ENCODE measurements around the gene CDH6. TPM values are rescaled to one million over a fixed set of nuclear protein-coding genes. Genes with fewer than 3 reads are reported as not detected.

The CDH6 gene
- total and polyA plus RNA-seq, 2 donors, result 0.66 to 0.87 TPM

DNA sequence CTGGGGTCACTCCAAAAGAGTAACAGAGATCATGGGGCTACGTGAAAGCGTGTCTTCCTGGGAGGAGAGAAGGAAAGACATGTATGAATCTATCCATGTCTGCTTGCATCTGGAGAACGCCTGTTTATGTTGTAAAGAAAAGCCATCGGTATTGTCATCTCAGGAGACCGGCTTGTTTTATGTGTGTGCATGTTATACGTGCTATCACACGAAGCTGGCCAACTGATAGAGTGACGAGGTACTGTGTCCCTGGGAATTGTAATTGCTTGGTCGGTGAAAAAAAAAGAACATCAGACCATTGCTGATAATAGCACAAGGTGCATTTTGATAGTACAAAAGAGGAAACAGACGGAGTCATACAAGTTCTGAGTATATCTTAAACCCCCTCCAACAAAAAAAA lies 370 bp upstream of the CDH6 start:
- no peaks in the 10 kb centered on the region for H3K9me3 ChIP-seq (ENCODE audit: control insufficient read depth in 2 of 2, insufficient read depth in 1 of 2, low read length in 1 of 2)
- H3K4me1 ChIP-seq (ENCODE audit: control insufficient read depth in 2 of 2, insufficient read depth in 2 of 2, low read length in 2 of 2), result no peaks in the 10 kb centered on the region
- no peak overlapping the region for H3K27ac ChIP-seq (ENCODE audit: low read depth in 1 of 2, low read length in 1 of 2)
- no peaks in the 10 kb centered on the region for H3K36me3 ChIP-seq (ENCODE audit: control insufficient read depth in 2 of 2, insufficient read depth in 2 of 2, low read length in 1 of 2)
- peaks cover 23 to 49% of the 10 kb centered on the region in 2 donors for H3K27me3 ChIP-seq (ENCODE audit: control insufficient read depth in 2 of 2, insufficient read depth in 1 of 2, low read length in 1 of 2)
- 30% methylated on average over 10 of the region's 10 CpGs for WGBS
- no peak for DNase-seq (ENCODE audit: low read depth in 6 of 9, low spot score in 9 of 9)
- no peak overlapping the region for H3K4me3 ChIP-seq (ENCODE audit: low read length in 2 of 2)

DNA sequence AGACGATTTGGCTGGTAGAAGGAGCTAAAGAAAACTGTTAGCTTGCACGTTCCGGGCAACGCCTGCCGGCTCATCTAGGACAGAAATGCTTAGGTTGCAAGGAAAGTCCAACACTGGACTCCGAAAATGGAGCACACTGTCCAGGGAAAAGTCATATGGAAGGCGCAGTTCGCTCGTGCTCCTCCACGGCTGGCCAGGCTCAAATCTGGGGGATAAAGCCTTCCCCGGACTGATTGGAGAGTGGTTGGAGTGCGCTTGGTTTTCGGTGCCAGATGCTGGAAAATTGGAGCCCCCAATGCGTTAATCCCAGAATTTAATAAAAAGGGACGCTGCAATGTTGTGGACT lies 955 bp downstream of the CDH6 start:
- Histone ChIP-seq H3K36me3 (ENCODE audit: control insufficient read depth in 2 of 2, insufficient read depth in 2 of 2, low read length in 1 of 2) (no peaks in the 10 kb centered on the region), H3K9me3 (ENCODE audit: control insufficient read depth in 2 of 2, insufficient read depth in 1 of 2, low read length in 1 of 2) (no peaks in the 10 kb centered on the region), H3K4me3 (ENCODE audit: low read length in 2 of 2) (no peak overlapping the region), H3K4me1 (ENCODE audit: control insufficient read depth in 2 of 2, insufficient read depth in 2 of 2, low read length in 2 of 2) (no peaks in the 10 kb centered on the region), H3K27me3 (ENCODE audit: control insufficient read depth in 2 of 2, insufficient read depth in 1 of 2, low read length in 1 of 2) (peaks cover 23 to 49% of the 10 kb centered on the region in 2 donors), H3K27ac (ENCODE audit: low read depth in 1 of 2, low read length in 1 of 2) (no peak overlapping the region)
- 5% methylated on average over 15 of the region's 15 CpGs for WGBS
- no peak for DNase-seq (ENCODE audit: low read depth in 6 of 9, low spot score in 9 of 9)

DNA sequence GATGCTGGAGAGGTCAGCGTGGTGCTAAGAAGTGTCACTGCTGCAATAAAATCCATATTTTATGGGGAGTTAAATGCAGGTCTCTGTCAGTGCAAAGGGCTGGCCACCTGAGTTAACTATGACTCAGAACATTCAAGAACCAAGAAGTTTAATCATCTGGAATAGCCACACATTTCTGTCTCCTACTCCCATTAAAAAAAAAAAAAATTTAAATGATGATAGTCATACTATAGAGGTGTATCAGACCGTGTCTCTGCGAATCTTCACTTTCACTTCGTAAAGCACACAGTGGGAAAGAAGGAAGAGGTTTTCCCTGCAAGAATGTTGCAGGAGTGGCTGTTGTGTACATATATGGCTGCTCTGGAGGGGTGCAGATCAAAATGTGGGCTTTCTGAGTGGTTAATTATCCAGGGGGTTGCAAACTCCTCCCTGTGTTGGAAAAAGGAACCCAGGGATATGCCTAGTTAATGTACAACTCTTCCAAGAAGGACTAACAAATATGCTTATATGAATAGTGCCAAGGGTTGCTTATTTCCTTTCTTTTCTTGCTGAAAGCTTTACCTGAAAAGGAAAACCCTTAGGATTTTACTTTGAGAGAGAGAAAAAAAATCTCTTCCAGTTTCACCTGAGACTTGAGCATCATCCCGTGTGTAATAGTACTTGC lies 1.5 kb downstream of the CDH6 start:
- H3K4me3 ChIP-seq (ENCODE audit: low read length in 2 of 2), result no peak overlapping the region
- H3K27me3 ChIP-seq (ENCODE audit: control insufficient read depth in 2 of 2, insufficient read depth in 1 of 2, low read length in 1 of 2), result peaks cover 23 to 49% of the 10 kb centered on the region in 2 donors
- H3K27ac ChIP-seq (ENCODE audit: low read depth in 1 of 2, low read length in 1 of 2), result no peak overlapping the region
- H3K36me3 ChIP-seq (ENCODE audit: control insufficient read depth in 2 of 2, insufficient read depth in 2 of 2, low read length in 1 of 2), result no peaks in the 10 kb centered on the region
- WGBS, result 36% methylated on average over 5 of the region's 5 CpGs
- H3K9me3 ChIP-seq (ENCODE audit: control insufficient read depth in 2 of 2, insufficient read depth in 1 of 2, low read length in 1 of 2), result no peaks in the 10 kb centered on the region
- H3K4me1 ChIP-seq (ENCODE audit: control insufficient read depth in 2 of 2, insufficient read depth in 2 of 2, low read length in 2 of 2), result no peaks in the 10 kb centered on the region
- no peak for DNase-seq (ENCODE audit: low read depth in 6 of 9, low spot score in 9 of 9)

DNA sequence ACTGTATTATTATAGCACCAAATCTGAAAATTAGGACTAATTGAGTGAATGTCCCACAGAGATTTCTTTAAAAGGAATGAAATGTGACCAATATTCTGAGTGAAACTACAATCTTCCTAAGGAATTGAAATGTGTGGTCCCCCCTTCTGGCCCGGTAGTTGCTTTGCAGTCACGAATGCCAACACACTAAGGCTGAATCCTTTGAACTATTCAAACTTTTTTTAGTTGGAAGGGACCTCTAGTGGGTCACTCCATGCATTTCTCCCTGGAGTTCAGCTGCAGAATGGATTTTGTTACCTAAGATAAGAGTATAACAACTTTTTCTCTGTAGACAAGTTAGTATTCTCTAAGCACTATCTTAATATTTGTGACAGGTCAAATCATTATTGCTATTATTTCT lies 2.8 kb downstream of the CDH6 start:
- 38% methylated on average over 2 of the region's 2 CpGs for WGBS
- H3K27me3 ChIP-seq (ENCODE audit: control insufficient read depth in 2 of 2, insufficient read depth in 1 of 2, low read length in 1 of 2), result peaks cover 23 to 44% of the 10 kb centered on the region in 2 donors
- DNase-seq (ENCODE audit: low read depth in 6 of 9, low spot score in 9 of 9), result no peak

DNA sequence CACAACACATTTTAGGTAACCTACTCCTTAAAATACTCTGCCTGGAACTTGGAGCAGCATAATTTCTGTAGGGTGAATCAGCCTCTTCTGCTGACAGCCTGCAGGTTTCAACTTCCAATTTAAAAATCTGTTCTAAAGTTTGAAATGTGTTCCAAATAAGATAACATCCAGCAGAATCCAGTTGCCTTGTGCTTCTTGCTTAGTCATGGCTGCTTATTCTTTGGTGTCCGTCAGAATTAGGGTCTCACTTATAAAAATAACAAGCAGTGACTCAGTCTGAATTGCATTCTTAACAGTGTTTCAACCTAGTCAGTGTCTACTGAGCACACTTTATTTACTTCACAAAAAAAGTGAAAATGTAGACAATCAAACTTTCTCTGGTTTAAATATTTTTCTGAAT lies 3.7 kb downstream of the CDH6 start:
- Histone ChIP-seq H3K36me3 (ENCODE audit: control insufficient read depth in 2 of 2, insufficient read depth in 2 of 2, low read length in 1 of 2) (no peaks in the 10 kb centered on the region), H3K4me3 (ENCODE audit: low read length in 2 of 2) (no peak overlapping the region), H3K9me3 (ENCODE audit: control insufficient read depth in 2 of 2, insufficient read depth in 1 of 2, low read length in 1 of 2) (no peaks in the 10 kb centered on the region), H3K4me1 (ENCODE audit: control insufficient read depth in 2 of 2, insufficient read depth in 2 of 2, low read length in 2 of 2) (no peaks in the 10 kb centered on the region), H3K27ac (ENCODE audit: low read depth in 1 of 2, low read length in 1 of 2) (no peak overlapping the region), H3K27me3 (ENCODE audit: control insufficient read depth in 2 of 2, insufficient read depth in 1 of 2, low read length in 1 of 2) (peaks cover 23 to 39% of the 10 kb centered on the region in 2 donors)
- DNase-seq (ENCODE audit: low read depth in 6 of 9, low spot score in 9 of 9), result no peak
- WGBS, result 34% methylated on average over 1 of the region's 1 CpG

More for the DNA sequence above, 2.8 kb downstream of the CDH6 start:
- Histone ChIP-seq H3K9me3 (ENCODE audit: control insufficient read depth in 2 of 2, insufficient read depth in 1 of 2, low read length in 1 of 2) (no peaks in the 10 kb centered on the region), H3K4me1 (ENCODE audit: control insufficient read depth in 2 of 2, insufficient read depth in 2 of 2, low read length in 2 of 2) (no peaks in the 10 kb centered on the region), H3K4me3 (ENCODE audit: low read length in 2 of 2) (no peak overlapping the region), H3K27ac (ENCODE audit: low read depth in 1 of 2, low read length in 1 of 2) (no peak overlapping the region), H3K36me3 (ENCODE audit: control insufficient read depth in 2 of 2, insufficient read depth in 2 of 2, low read length in 1 of 2) (no peaks in the 10 kb centered on the region)

DNA sequence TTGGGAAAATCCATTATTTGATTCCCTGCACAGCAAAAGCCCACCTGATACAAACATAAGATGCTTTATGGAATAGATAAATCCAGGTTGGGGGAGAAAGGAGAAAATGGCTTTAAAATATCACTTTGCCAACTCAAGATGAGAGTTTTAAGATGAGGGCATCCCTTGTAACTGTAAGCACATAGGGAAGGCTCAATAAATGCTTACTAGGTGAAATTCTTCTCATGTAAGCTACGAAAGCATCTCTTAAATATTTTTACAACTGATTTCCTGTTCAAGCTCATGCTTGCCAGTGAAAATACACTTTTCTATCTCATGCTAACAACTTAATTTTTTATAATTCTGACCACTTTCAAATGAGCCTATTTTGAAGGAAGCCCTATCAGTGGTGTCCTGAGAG lies 11.5 kb downstream of the CDH6 start:
- Histone ChIP-seq H3K27me3 (ENCODE audit: control insufficient read depth in 2 of 2, insufficient read depth in 1 of 2, low read length in 1 of 2) (no peaks in the 10 kb centered on the region), H3K4me1 (ENCODE audit: control insufficient read depth in 2 of 2, insufficient read depth in 2 of 2, low read length in 2 of 2) (no peaks in the 10 kb centered on the region), H3K27ac (ENCODE audit: low read depth in 1 of 2, low read length in 1 of 2) (no peak overlapping the region), H3K4me3 (ENCODE audit: low read length in 2 of 2) (no peak overlapping the region), H3K9me3 (ENCODE audit: control insufficient read depth in 2 of 2, insufficient read depth in 1 of 2, low read length in 1 of 2) (no peaks in the 10 kb centered on the region), H3K36me3 (ENCODE audit: control insufficient read depth in 2 of 2, insufficient read depth in 2 of 2, low read length in 1 of 2) (no peaks in the 10 kb centered on the region)
- DNase-seq (ENCODE audit: low read depth in 6 of 9, low spot score in 9 of 9), result no peak
- 87% methylated on average over 1 of the region's 1 CpG for WGBS

DNA sequence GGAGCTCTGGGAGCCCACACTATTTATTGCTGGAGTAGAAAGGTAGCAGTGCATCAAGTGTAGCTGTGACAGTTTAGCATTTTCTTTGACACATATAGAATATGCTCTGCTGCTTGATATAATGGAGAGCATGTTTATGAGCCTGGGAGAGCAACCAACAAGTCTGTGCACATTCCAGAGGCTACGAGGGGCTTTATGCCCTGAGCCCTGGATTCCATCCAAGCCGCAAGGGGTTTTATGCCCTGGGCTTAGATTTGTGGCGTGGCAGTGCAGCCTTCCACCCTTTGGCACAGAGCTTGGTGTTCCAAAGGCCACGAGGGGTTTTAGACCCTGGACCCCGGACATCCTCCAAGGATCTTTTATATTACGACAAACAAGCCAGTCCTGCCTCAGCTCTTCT lies 14.6 kb downstream of the CDH6 start:
- H3K9me3 ChIP-seq (ENCODE audit: control insufficient read depth in 2 of 2, insufficient read depth in 1 of 2, low read length in 1 of 2), result no peaks in the 10 kb centered on the region
- no peak overlapping the region for H3K27ac ChIP-seq (ENCODE audit: low read depth in 1 of 2, low read length in 1 of 2)
- WGBS, result 93% methylated on average over 6 of the region's 6 CpGs
- H3K4me3 ChIP-seq (ENCODE audit: low read length in 2 of 2), result no peak overlapping the region
- no peak for DNase-seq (ENCODE audit: low read depth in 6 of 9, low spot score in 9 of 9)
- no peaks in the 10 kb centered on the region for H3K27me3 ChIP-seq (ENCODE audit: control insufficient read depth in 2 of 2, insufficient read depth in 1 of 2, low read length in 1 of 2)
- no peaks in the 10 kb centered on the region for H3K4me1 ChIP-seq (ENCODE audit: control insufficient read depth in 2 of 2, insufficient read depth in 2 of 2, low read length in 2 of 2)
- H3K36me3 ChIP-seq (ENCODE audit: control insufficient read depth in 2 of 2, insufficient read depth in 2 of 2, low read length in 1 of 2), result no peaks in the 10 kb centered on the region

DNA sequence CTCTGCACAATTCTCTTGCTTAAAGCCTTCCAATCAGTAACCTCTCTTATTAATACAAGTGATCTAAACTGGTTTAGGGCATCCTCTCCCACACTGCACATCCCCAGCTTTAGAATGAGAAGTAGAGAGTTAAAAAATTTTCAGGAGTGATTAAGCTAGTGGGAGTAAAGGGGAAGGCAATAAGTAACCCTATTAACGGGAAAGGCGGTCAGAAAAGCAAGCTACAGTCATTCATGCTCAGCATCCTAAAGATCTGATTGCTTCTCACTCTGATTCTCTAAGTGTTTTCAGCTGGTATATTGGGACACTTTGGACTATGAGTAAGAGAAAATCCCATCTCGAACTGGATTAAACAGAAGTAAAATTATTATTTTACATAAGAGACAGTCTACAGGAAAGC lies 15.8 kb downstream of the CDH6 start:
- no peaks in the 10 kb centered on the region for H3K36me3 ChIP-seq (ENCODE audit: control insufficient read depth in 2 of 2, insufficient read depth in 2 of 2, low read length in 1 of 2)
- no peak for DNase-seq (ENCODE audit: low read depth in 6 of 9, low spot score in 9 of 9)
- H3K27me3 ChIP-seq (ENCODE audit: control insufficient read depth in 2 of 2, insufficient read depth in 1 of 2, low read length in 1 of 2), result no peaks in the 10 kb centered on the region
- H3K4me1 ChIP-seq (ENCODE audit: control insufficient read depth in 2 of 2, insufficient read depth in 2 of 2, low read length in 2 of 2), result no peaks in the 10 kb centered on the region
- no peaks in the 10 kb centered on the region for H3K9me3 ChIP-seq (ENCODE audit: control insufficient read depth in 2 of 2, insufficient read depth in 1 of 2, low read length in 1 of 2)
- WGBS, result 86% methylated on average over 3 of the region's 3 CpGs
- no peak overlapping the region for H3K27ac ChIP-seq (ENCODE audit: low read depth in 1 of 2, low read length in 1 of 2)
- no peak overlapping the region for H3K4me3 ChIP-seq (ENCODE audit: low read length in 2 of 2)

DNA sequence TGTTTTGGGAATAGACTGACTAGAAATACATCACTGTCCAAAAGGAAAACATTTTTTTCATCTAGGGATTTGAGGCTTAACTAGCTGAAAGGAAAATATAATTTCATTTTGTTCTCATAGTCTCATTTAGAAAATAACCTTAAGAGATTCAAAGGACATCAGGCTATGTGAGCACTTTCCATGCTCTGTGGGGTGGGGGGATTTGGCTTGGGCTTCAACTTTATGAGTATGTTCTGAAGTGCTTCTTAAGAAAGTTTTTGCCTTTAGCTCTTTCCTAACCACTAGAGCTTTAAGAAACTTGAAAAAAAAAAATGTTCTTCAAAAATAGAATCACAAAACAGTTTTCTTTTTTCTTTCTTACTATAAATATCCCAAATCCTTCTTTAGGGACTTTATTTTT lies 17.6 kb downstream of the CDH6 start:
- H3K27me3 ChIP-seq (ENCODE audit: control insufficient read depth in 2 of 2, insufficient read depth in 1 of 2, low read length in 1 of 2), result no peaks in the 10 kb centered on the region
- no peaks in the 10 kb centered on the region for H3K4me1 ChIP-seq (ENCODE audit: control insufficient read depth in 2 of 2, insufficient read depth in 2 of 2, low read length in 2 of 2)
- no peak overlapping the region for H3K4me3 ChIP-seq (ENCODE audit: low read length in 2 of 2)
- H3K36me3 ChIP-seq (ENCODE audit: control insufficient read depth in 2 of 2, insufficient read depth in 2 of 2, low read length in 1 of 2), result no peaks in the 10 kb centered on the region
- no peak for DNase-seq (ENCODE audit: low read depth in 6 of 9, low spot score in 9 of 9)
- no peaks in the 10 kb centered on the region for H3K9me3 ChIP-seq (ENCODE audit: control insufficient read depth in 2 of 2, insufficient read depth in 1 of 2, low read length in 1 of 2)
- H3K27ac ChIP-seq (ENCODE audit: low read depth in 1 of 2, low read length in 1 of 2), result no peak overlapping the region

DNA sequence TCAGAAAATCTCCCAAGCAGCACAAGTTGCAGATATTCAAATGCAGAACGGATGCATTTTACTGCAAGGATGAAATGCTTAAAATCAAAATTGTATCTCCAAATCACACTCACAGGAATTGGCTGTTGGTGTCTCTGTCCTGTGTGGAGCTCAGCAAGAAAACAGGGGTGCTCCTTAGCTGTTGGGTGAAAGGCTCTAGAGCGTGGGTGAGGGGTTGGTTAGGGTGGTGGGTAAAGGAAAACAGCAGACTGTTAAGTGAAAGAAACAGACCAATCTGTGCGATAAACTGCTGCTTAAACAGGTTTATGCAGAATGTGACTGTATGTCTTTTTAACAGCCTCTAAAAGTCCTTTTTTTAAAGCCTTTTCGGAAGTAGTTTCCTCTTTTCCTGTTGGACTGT lies 19.8 kb downstream of the CDH6 start:
- no peak overlapping the region for H3K4me3 ChIP-seq (ENCODE audit: low read length in 2 of 2)
- DNase-seq (ENCODE audit: low read depth in 6 of 9, low spot score in 9 of 9), result no peak
- H3K4me1 ChIP-seq (ENCODE audit: control insufficient read depth in 2 of 2, insufficient read depth in 2 of 2, low read length in 2 of 2), result no peaks in the 10 kb centered on the region
- H3K27ac ChIP-seq (ENCODE audit: low read depth in 1 of 2, low read length in 1 of 2), result no peak overlapping the region
- H3K27me3 ChIP-seq (ENCODE audit: control insufficient read depth in 2 of 2, insufficient read depth in 1 of 2, low read length in 1 of 2), result no peaks in the 10 kb centered on the region
- H3K9me3 ChIP-seq (ENCODE audit: control insufficient read depth in 2 of 2, insufficient read depth in 1 of 2, low read length in 1 of 2), result no peaks in the 10 kb centered on the region
- H3K36me3 ChIP-seq (ENCODE audit: control insufficient read depth in 2 of 2, insufficient read depth in 2 of 2, low read length in 1 of 2), result no peaks in the 10 kb centered on the region
- WGBS, result 83% methylated on average over 4 of the region's 4 CpGs

Data from thymus (tissue), 11 donors.